Thyroid gland (tissue), 4 donors: Measurements from ENCODE around the gene TEX51.

Experiments
- CTCF ChIP-seq, 6 experiments: fragments of 200-600 bp in 3 of 6; fragments of 450-650 bp in 3 of 6; sonication (generic) in 3 of 6; IDR thresholded peaks; one replicate each; pipeline ENCODE4 v1.5.1; 2016 to 2019; ENCODE audit warnings: antibody characterized with exemption in 6 of 6, mild to moderate bottlenecking in 2 of 6, inconsistent platforms in 1 of 6, moderate library complexity in 1 of 6
- POLR2A ChIP-seq, 2 donors: fragments of 450-650 bp; IDR thresholded peaks; one replicate each; pipeline ENCODE4 v1.6.1; 2017; ENCODE audit warnings: antibody characterized with exemption in 2 of 2, mild to moderate bottlenecking in 2 of 2, moderate library complexity in 1 of 2

DNA sequence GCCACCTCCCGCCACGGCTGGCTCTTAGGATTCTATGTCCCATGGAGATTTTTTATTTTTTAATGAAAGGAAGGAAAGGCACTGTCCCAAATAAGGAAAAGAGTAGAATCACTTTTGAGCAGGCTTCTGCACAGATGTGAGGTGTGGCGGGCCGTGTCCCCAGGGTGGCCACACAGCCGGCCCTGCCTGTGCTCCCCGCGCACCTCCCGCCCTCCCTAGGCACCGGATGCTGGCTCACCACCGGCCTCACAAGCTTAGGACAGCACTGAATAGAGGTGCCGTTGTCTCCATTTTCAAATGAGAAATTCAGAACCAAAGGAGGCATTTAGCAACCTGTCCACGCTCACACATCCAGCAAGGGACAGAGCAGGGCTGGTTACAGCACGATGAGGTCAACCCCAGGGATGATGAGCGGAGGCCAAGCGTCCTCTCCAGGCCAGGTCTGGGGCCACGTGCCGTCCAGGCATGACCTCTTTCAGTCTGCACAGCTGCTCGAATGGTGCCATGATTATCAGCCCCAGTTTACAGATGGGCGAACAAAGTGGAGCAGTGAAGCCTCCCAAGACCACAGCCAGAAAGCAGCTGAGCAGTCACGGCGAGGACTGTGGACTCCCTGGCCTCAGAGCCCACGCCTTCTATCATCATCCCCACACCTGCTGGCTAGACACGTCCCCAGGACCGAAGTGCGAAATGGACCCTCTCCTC is 20.7 kb upstream of the TEX51 start:
- no peak for TF ChIP-seq POLR2A (IDR thresholded peaks at IDR 0.05)
- TF ChIP-seq CTCF (IDR thresholded peaks at IDR 0.05), result no peak
